HG03442 (cell line): ENCODE data around the gene SLC16A7.

Experiments
- ATAC-seq: cut with Tn5 transposase; IDR thresholded peaks from one replicate; pipeline ENCODE4 v1.9.1; 2021; ENCODE audit warnings: mild to moderate bottlenecking, moderate library complexity; ENCODE audit not compliant: unreplicated experiment

Gene SLC16A7

GRCh38 chr12:59828521-59828920 is 232.7 kb downstream of the SLC16A7 start:
- ATAC-seq: no peak

GRCh38 chr12:59833408-59833807 is 237.6 kb downstream of the SLC16A7 start:
- ATAC-seq: no peak

- peak; percentile 62 for ATAC-seq
Measured at GRCh38 chr12:59834659-59835474, 239.0 kb downstream of the SLC16A7 start.
